Vagina (tissue), 2 donors: ENCODE measurements around the gene MNX1.

Experiments used
- POLR2A ChIP-seq, 2 donors: fragments of 450-650 bp; IDR thresholded peaks; one replicate each; pipeline ENCODE4 v1.6.1; 2017; ENCODE audit warnings: antibody characterized with exemption in 2 of 2, mild to moderate bottlenecking in 2 of 2, moderate library complexity in 2 of 2
- POLR2AphosphoS5 ChIP-seq, 2 donors: sonication (generic); formaldehyde crosslinking; IDR thresholded peaks; one replicate each; pipeline ENCODE4 v1.9.0; 2017; ENCODE audit warnings: antibody characterized with exemption in 2 of 2, mild to moderate bottlenecking in 2 of 2, low read depth in 1 of 2; ENCODE audit not compliant: insufficient read depth in 1 of 2
- TF ChIP-seq, protein P1 (sequence below), 3 experiments: fragments of 450-650 bp in 2 of 3; fragments of 200-600 bp in 1 of 3; sonication (generic) in 1 of 3; IDR thresholded peaks; one replicate each; pipeline ENCODE4 v1.5.1; 2017 to 2019; ENCODE audit warnings: antibody characterized with exemption in 3 of 3, mild to moderate bottlenecking in 2 of 3, moderate library complexity in 2 of 3

DNA sequence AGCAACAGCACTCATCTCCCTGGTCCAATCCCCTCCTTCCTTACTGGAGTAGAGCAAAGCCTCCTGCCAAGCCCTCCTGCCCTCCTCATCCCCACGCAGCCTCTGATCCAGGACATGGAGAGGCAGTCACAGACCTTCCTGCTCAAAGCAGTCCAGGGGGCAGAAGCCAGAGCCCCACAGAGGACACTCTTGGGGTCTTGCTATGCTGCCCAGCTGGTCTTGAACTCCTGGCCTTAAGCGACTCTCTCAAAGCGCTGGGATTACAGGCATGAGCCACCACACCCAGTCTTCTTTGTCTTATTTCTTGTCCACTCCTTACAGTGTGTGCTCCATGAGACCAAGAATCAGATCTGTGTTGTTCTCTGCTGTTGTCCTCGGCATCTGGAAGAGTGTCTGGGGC lies 26.6 kb upstream of the MNX1 start:
- TF ChIP-seq, protein P1, sequence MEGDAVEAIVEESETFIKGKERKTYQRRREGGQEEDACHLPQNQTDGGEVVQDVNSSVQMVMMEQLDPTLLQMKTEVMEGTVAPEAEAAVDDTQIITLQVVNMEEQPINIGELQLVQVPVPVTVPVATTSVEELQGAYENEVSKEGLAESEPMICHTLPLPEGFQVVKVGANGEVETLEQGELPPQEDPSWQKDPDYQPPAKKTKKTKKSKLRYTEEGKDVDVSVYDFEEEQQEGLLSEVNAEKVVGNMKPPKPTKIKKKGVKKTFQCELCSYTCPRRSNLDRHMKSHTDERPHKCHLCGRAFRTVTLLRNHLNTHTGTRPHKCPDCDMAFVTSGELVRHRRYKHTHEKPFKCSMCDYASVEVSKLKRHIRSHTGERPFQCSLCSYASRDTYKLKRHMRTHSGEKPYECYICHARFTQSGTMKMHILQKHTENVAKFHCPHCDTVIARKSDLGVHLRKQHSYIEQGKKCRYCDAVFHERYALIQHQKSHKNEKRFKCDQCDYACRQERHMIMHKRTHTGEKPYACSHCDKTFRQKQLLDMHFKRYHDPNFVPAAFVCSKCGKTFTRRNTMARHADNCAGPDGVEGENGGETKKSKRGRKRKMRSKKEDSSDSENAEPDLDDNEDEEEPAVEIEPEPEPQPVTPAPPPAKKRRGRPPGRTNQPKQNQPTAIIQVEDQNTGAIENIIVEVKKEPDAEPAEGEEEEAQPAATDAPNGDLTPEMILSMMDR (IDR thresholded peaks at IDR 0.05): no peak
- no peak for TF ChIP-seq POLR2AphosphoS5 (IDR thresholded peaks at IDR 0.05; ENCODE audit: insufficient read depth in 1 of 2, low read depth in 1 of 2)
- TF ChIP-seq POLR2A (IDR thresholded peaks at IDR 0.05): no peak
